WERI-Rb-1 (cell line): Measurements from ENCODE around the gene DGKZ.
"Not testable (repeated sequence)": the region's sequence is repeated elsewhere in the genome, so short reads cannot be mapped to it uniquely, and the experiment has no call there.

Experiments
- DNase-seq: peaks from one replicate; pipeline ENCODE4 v3.0.0-alpha.2; 2020
- H3K27ac ChIP-seq: fragments of 250-450 bp; sonication (Bioruptor Pico); 2 replicates; pipeline ENCODE4 v1.5.1; 2020; ENCODE audit warnings: mild to moderate bottlenecking, moderate library complexity
- H3K27me3 ChIP-seq: fragments of 250-450 bp; sonication (Bioruptor Pico); 2 replicates; pipeline ENCODE4 v1.5.1; 2021; ENCODE audit warnings: mild to moderate bottlenecking, low read depth, moderate library complexity; ENCODE audit not compliant: insufficient read depth, severe bottlenecking
- H3K36me3 ChIP-seq: fragments of 250-450 bp; sonication (Bioruptor Pico); 2 replicates; pipeline ENCODE4 v1.5.1; 2020; ENCODE audit warnings: mild to moderate bottlenecking, moderate library complexity
- H3K4me3 ChIP-seq: 2 replicates; pipeline ENCODE4 v1.5.1; 2011; ENCODE audit warnings: low read depth, mild to moderate bottlenecking, control low read depth, low read length
- H3K9me3 ChIP-seq: fragments of 250-450 bp; sonication (Bioruptor Pico); 2 replicates; pipeline ENCODE4 v1.5.1; 2021; ENCODE audit warnings: mild to moderate bottlenecking, moderate library complexity; ENCODE audit not compliant: severe bottlenecking
- CTCF ChIP-seq: IDR thresholded peaks from 2 replicates; pipeline ENCODE4 v1.5.1; 2011; ENCODE audit warnings: low read depth, mild to moderate bottlenecking, control low read depth, inconsistent platforms, low read length

Gene DGKZ

GRCh38 chr11:46367244-46367915, 20.1 kb downstream of the DGKZ start:
- Histone ChIP-seq H3K27ac (peak overlapping the region; percentile 53), H3K9me3 (no peaks in the 10 kb centered on the region), H3K36me3 (peaks cover 41% of the 10 kb centered on the region), H3K4me3 (no peak overlapping the region), H3K27me3 (no peaks in the 10 kb centered on the region)
- peak; percentile 92 for TF ChIP-seq CTCF
- peak; percentile 77 for DNase-seq

GRCh38 chr11:46367916-46368267, 20.6 kb downstream of the DGKZ start:
- no peak overlapping the region for H3K27ac ChIP-seq
- H3K9me3 ChIP-seq: no peaks in the 10 kb centered on the region
- no peak for DNase-seq
- TF ChIP-seq CTCF: no peak
- no peak overlapping the region for H3K4me3 ChIP-seq
- H3K36me3 ChIP-seq: peaks cover 43% of the 10 kb centered on the region
- no peaks in the 10 kb centered on the region for H3K27me3 ChIP-seq

- H3K36me3 ChIP-seq: peaks cover 49% of the 10 kb centered on the region
- peak; percentile 91 for DNase-seq
- TF ChIP-seq CTCF: peak; percentile 98
These were observed 22.3 kb downstream of the DGKZ start for GRCh38 chr11:46369458-46370152.

GRCh38 chr11:46370253-46370652, 23.0 kb downstream of the DGKZ start:
- no peaks in the 10 kb centered on the region for H3K27me3 ChIP-seq
- TF ChIP-seq CTCF: no peak

More at GRCh38 chr11:46369458-46370152, 22.3 kb downstream of the DGKZ start:
- Histone ChIP-seq H3K27ac (peak overlapping the region; percentile 30), H3K27me3 (no peaks in the 10 kb centered on the region), H3K4me3 (no peak overlapping the region), H3K9me3 (no peaks in the 10 kb centered on the region)

GRCh38 chr11:46371262-46371661, 24.0 kb downstream of the DGKZ start:
- H3K9me3 ChIP-seq, DNase-seq, H3K4me3 ChIP-seq, H3K27ac ChIP-seq, H3K27me3 ChIP-seq: not testable (repeated sequence)
- H3K36me3 ChIP-seq: peaks cover 65% of the 10 kb centered on the region

More at GRCh38 chr11:46370253-46370652, 23.0 kb downstream of the DGKZ start:
- H3K27ac ChIP-seq: peak overlapping the region; percentile 30; the same call in 1 of the 2 replicates
- H3K4me3 ChIP-seq: no peak overlapping the region
- DNase-seq: no peak
- H3K36me3 ChIP-seq: peaks cover 55% of the 10 kb centered on the region
- H3K9me3 ChIP-seq: no peaks in the 10 kb centered on the region

- H3K27ac ChIP-seq: no peak overlapping the region; the same call in 1 of the 2 replicates
- no peaks in the 10 kb centered on the region for H3K9me3 ChIP-seq
- DNase-seq: no peak
- no peak for TF ChIP-seq CTCF
- H3K4me3 ChIP-seq: no peak overlapping the region
- H3K36me3 ChIP-seq: peaks cover 73% of the 10 kb centered on the region
- H3K27me3 ChIP-seq: no peaks in the 10 kb centered on the region
These were observed 24.8 kb downstream of the DGKZ start for GRCh38 chr11:46372086-46372485.

- not testable (repeated sequence) for H3K27me3 ChIP-seq, H3K4me3 ChIP-seq, H3K9me3 ChIP-seq, DNase-seq
- Histone ChIP-seq H3K36me3 (peaks cover 77% of the 10 kb centered on the region), H3K27ac (peak overlapping the region; percentile 6; the same call in 1 of the 2 replicates)
These were observed 25.2 kb downstream of the DGKZ start for GRCh38 chr11:46372501-46372900.
